GM10266 (cell line): Measurements from ENCODE around the gene SLIT3.

Source experiments
- DNase-seq: peaks from one replicate; pipeline ENCODE4 v3.0.0; 2012; ENCODE audit errors: extremely low spot score
- CTCF ChIP-seq: IDR thresholded peaks from 2 replicates; pipeline ENCODE4 v1.5.1; 2012; ENCODE audit warnings: mild to moderate bottlenecking, low read depth; ENCODE audit not compliant: control insufficient read depth, insufficient read depth; ENCODE audit errors: missing control alignments

SLIT3 gene

GRCh38 chr5:168952196-168952595, 348.7 kb downstream of the SLIT3 start:
- no peak for DNase-seq
- no peak for TF ChIP-seq CTCF

GRCh38 chr5:168951769-168952168, 349.2 kb downstream of the SLIT3 start:
- DNase-seq, result no peak
- TF ChIP-seq CTCF, result no peak

- no peak for DNase-seq
- TF ChIP-seq CTCF, result no peak
Measured at GRCh38 chr5:168951356-168951755, 349.6 kb downstream of the SLIT3 start.

- TF ChIP-seq CTCF, result no peak
- DNase-seq, result no peak
Measured at GRCh38 chr5:168950241-168950951, 350.5 kb downstream of the SLIT3 start.

GRCh38 chr5:168948746-168949145, 352.2 kb downstream of the SLIT3 start:
- TF ChIP-seq CTCF, result no peak
- DNase-seq, result no peak

GRCh38 chr5:168947212-168947868, 353.6 kb downstream of the SLIT3 start:
- TF ChIP-seq CTCF, result peak; percentile 80

GRCh38 chr5:168946363-168946762, 354.6 kb downstream of the SLIT3 start:
- TF ChIP-seq CTCF, result peak; percentile 8
- no peak for DNase-seq

More at GRCh38 chr5:168947212-168947868, 353.6 kb downstream of the SLIT3 start:
- DNase-seq, result peak; percentile 57
